Hypothalamus (tissue), 51 donors: ENCODE results near the gene FAM184A.
"Not testable (repeated sequence)": the region's sequence is repeated elsewhere in the genome, so short reads cannot be mapped to it uniquely, and the experiment has no call there.

Experiments
- DNase-seq, 51 donors: peaks; one replicate each; lab custom pipeline; 2025; lab: John Stamatoyannopoulos, UW

Gene FAM184A

DNA sequence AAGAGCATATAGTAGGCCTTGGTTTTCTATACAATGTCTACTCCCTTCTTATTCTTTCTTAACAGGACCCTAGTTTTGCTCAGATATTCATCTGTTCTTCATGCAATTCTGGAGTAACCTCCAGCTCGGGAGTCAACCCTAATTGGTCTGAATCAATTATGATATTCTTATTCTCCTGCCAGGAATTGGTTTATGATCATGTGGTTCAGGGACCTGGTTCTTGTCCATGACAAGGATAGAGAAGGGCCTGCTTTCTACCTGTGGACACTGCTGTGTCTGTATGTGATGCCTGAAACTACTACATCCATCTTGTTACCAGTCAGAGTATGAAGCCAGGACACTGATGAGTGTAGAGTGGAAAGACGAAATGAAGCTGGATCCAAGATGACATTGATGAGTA, 24.4 kb upstream of the FAM184A start:
- no peak for DNase-seq

DNA sequence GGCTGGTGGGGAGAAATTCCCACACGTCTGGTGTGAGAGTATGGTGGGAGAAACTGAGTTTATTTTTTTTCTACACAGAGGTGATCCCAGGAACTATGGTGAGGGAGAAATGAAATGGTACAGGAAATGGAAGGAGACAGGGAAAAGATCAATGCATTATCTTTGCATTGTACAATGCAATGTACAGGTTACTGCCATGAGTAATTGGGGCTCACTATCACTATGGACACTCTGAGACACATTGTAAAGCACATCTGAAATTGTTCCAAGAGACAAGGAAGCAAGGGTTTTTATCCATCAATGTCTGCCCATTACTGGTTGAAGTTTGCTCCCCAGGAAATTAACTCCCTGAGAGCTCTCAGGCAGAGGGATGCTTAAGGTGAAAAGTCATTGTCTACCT, 21.7 kb upstream of the FAM184A start:
- no peak for DNase-seq

GRCh38 chr6:119097815-119098361, 19.4 kb upstream of the FAM184A start:
- not testable (repeated sequence) for DNase-seq

DNA sequence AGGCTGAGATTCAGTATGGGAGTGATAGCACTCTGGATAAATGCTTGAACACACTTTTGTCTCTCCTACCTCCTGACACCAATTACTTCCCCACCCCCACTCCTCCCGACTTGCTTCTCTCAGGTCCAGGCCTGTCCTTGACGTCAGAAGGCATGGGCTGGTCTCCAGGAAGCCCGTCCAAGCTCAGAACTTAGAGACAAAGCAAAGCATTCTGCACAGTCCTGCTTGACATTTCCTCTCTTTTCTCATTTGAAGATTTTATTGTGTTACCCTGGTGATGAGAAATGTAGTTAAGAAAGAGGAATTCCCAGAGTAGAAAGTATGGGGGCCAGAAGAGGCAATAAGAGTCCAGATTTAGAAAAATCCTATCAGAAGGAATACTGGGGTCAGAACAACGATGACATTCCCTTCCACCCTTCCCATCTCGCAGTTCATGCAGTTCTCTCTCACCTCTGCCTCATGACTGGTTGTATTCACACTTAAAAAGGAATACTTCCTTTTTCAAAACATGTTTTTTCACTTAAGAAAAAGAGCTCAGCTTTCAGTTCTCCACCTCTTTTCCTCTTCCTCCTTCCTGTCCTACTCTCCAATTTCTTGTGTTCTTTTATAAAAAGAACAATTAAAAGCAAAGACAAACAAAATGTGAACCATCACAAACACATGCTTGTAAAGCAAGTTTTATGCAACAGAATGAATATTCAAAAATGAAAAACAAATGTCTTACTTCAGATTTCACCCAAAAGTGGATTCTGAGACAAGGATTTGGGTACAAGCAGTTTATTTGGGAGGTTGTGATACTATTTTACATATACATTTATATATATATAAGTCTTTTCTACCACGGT, 18.5 kb upstream of the FAM184A start:
- DNase-seq: peak in 38 of 51 donors; percentile 2 to 85 (median 53)

GRCh38 chr6:119090256-119090655, 11.8 kb upstream of the FAM184A start:
- DNase-seq: no peak

DNA sequence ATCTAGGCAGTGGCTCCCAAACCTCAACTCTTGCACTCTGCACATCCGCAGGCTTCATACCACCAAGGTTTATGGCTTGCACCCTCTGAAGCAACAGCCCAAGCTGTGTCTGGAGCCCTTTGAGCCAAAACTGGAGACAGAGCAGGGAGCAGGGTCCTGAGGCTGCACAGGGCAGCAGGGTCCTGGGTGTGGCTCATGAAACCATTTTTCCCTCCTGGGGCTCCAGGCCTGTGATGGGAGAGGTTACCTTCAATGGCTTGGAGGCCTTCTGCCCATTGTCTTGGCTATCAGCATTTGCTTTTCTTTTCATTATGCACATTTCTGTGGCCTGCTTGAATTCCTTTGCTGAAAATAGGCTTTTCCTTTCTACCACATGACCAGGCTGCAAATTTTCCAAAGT, 6.3 kb upstream of the FAM184A start:
- DNase-seq: no peak

GRCh38 chr6:119083007-119083406, 4.5 kb upstream of the FAM184A start:
- DNase-seq: no peak

DNA sequence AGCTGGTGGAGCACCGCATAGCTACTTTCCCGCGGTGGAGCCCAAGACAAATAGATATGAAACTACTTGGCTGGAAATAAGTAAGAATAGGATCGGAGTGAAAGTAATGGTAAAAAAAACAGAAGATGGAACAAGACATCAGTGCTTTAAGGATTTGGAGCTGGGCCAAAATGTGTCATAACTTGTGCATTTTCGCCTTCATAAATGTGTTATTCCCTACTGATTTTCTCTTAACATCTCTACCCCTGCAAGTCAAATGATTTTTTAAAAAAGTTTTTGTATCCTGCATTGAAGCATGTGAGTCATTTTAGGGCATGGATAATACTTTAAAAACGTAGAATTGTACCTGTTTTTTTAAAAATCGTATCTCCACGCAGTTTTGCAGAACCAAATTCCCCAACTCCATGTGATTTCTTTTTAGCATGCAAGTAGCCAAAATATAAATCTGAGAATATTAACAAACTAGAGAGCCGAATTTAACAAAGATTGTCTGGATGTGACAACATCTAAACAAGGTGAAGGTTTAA, 882 bp upstream of the FAM184A start:
- DNase-seq: no peak

DNA sequence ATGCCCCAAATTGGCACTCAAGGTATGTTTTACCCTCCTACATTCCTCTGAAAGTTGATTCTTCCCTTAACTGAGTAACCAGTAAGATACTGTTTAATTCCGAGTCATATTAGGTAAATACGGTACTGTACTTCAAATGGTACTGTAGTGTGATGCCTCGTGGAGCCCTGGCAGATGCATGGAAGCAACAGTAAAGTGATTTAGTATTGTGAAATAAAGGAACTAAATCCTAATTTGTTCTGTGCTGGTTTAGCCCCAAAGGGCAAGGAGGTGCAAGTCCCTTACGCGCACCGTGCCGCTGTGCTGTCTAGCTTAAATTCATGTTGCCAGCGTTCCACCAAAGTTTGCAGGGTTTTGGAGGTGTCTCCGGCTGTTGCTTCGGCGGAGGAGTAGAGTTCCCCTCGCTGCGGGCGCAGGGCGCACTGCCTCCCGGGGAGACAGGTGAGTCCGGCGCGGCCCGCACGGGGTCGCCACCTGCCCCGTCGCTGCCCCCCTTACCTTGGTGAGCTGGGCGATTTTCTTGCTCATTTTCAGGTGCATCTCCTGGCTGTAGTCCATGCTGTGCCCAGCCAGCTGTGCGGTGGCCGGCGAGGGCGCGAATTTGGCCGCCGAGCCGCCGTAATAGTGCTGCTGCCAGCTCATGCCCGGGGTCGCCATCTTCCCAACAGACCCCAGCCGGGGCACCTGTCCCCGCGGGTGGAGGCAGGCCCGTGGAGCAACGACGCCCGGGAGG, 655 bp downstream of the FAM184A start:
- DNase-seq: peak in 33 of 51 donors; percentile 1 to 72 (median 28)

DNA sequence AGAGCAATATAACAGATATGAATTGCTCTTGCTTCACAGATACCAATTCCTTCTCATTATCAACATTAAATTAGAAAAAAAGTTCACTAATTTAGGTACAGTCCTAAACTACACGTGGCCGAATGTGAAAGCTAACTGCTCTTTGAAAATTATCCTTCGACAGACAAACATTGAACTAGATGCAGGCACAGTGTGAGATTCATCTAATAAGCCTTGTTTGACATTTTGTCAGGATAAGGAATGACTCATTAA, 1.1 kb downstream of the FAM184A start:
- no peak for DNase-seq

DNA sequence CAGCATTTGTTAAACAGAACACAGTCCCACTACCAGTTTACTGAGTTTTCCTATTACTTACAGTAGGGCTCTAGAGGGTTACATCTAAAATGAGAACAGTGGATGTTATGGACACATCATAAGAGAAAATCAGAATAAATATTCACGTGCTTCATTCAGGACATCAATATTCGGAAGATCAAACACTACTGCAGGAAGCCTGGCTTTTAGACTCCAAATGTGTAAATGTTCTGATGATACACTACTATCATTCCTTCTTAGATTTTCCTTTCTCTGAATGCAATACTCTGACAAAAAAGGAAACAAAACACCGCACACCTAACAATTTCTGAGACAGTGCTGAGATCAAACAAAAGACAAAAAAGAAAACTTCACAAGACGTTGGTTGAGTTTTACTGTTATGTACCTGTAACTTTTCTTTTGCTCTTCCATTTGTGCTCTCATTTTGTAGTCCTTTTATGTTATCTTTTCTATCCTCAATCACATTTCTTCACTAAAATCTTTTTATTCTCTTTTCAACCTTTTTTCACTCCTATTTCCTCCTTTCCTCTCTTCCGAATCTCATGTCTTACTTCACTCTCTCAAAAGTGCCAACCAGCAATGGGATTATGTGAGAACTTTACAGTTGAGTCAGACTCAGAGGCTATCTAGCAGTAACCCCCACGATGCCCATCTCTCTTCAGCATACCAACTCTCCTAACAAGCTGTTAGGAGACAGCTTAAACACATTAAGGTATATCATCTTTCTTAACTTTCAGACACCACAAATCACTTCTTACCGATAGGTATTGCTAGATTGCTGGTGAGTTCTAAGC, 1.7 kb downstream of the FAM184A start:
- DNase-seq: peak in 1 of 51 donors; percentile 36

GRCh38 chr6:119076173-119076572, 2.3 kb downstream of the FAM184A start:
- no peak for DNase-seq

DNA sequence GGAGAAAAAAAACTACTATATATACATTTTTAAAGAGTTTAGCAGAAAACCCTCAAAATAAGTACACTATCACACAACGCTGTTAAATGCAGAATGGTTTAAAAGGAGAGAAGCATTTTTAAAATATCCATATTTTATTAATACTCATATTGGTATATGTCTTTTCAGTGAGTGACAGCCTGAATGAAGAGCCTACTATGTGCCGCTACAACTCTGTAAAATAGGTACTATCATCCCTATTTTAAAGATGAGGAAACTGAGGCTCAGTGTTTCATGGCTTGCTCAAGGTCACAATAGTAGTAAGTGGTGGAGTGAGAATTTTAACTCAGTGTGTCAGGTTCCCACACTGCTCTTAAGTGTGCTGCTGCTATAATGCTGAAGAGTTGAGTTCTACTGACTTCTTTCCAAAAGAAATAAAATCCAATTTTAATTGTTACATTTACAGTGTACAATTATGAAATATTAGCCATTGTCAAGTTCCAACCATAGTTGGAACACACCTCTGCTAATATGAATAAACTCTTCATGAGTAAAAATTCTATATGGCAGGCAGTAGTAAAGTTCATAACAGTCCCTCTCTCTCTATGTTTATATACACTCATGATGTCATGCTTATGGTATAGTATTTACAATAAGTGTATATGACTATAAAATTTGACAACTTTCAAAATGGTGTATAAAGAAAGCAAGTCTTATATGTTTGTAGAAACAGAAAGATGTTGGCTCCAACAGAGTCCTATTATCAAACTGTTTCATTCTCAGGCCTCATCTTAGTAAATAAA, 3.1 kb downstream of the FAM184A start:
- no peak for DNase-seq

DNA sequence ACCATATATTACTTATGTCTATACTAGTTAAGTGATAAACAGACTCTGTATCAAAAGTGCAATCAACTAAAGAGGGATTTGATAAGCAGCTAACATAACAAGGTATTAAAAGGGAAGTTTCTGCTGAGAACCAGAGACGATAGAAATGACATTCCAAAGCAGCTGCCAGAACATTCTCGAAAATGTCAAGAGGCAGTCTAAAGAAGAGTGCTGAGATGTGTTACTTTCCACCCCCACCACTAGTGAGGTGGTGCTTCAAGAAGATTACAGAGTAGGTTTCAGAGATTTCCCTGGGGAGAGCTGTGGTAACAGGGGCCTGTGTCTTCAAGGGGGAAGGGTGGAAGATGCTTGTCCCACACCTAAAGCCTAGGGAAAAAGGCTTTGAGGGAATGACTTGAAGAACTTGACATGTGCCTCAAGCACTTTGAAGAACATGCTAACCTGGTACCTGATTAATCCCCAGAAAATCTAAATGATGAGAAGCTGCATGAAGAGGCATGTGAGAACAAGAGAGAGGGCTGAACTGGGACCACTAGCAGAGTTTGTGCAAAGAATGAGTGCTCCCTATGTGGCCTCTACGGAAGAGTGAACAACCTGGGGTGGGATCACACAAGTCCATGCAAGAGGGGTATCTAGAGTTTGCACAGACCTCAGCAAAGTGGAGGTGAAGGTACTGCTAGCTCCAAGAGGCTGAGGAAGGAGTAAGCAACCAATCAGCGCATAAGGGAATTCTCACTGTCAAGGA, 5.0 kb downstream of the FAM184A start:
- no peak for DNase-seq

- DNase-seq: no peak
These were observed 6.9 kb downstream of the FAM184A start for GRCh38 chr6:119071576-119071975.

GRCh38 chr6:119067091-119067490, 11.4 kb downstream of the FAM184A start:
- DNase-seq: no peak

GRCh38 chr6:119066517-119066916, 11.9 kb downstream of the FAM184A start:
- DNase-seq: no peak

- DNase-seq: no peak
These were observed 12.5 kb downstream of the FAM184A start for GRCh38 chr6:119065955-119066354.

- no peak for DNase-seq
These were observed 13.1 kb downstream of the FAM184A start for GRCh38 chr6:119065382-119065781.
